Measurements from ENCODE around the gene AKT3.

The AKT3 gene

DNA sequence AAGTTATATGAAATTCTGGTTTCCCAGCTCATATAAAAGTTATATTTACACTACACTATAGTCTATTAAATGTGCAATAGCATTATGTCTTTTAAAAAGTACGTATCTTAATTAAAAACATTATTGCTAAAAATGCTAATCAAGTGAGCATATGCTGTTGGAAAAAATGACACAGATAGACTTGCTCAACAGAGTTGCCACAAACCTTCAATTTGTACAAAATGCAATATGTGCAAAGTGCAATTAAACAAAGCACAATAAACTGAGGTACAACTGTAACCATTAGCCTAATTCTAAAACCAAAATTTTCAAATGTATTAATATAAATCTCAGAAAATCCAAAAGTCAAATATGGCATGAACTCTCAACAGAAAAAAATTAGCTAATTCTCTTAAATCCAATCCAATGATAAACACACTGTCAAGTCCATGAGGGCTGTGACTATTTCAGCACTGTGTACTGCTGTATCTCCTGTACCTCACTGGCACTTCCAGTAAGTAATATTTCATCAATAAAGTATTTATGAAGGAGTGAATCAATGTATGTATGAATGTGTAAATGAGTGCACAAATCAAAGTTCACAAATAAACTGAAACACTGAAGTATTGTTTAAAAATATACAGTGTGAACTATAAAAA is 116.3 kb downstream of the AKT3 start:
- no peaks in the 10 kb centered on the region for H3K9me3 Mint-ChIP-seq
- H3K27me3 Mint-ChIP-seq (ENCODE audit: low read depth): no peaks in the 10 kb centered on the region
- no peak for TF ChIP-seq CTCF (IDR thresholded peaks at IDR 0.05; ENCODE audit: unreplicated experiment in 3 of 3)
- H3K27ac Mint-ChIP-seq: no peak overlapping the region
- H3K4me3 Mint-ChIP-seq: no peak overlapping the region
- no peaks in the 10 kb centered on the region for H3K36me3 Mint-ChIP-seq (ENCODE audit: low read depth)
- peaks cover 4% of the 10 kb centered on the region for H3K4me1 Mint-ChIP-seq

GRCh38 chr1:243732637-243733036 is 117.4 kb downstream of the AKT3 start:
- H3K27ac Mint-ChIP-seq: no peak overlapping the region
- TF ChIP-seq CTCF (IDR thresholded peaks at IDR 0.05; ENCODE audit: unreplicated experiment in 3 of 3): no peak
- no peak overlapping the region for H3K4me3 Mint-ChIP-seq
- no peaks in the 10 kb centered on the region for H3K9me3 Mint-ChIP-seq
- no peaks in the 10 kb centered on the region for H3K27me3 Mint-ChIP-seq (ENCODE audit: low read depth)
- peaks cover 8% of the 10 kb centered on the region for H3K4me1 Mint-ChIP-seq
- no peaks in the 10 kb centered on the region for H3K36me3 Mint-ChIP-seq (ENCODE audit: low read depth)

GRCh38 chr1:243731974-243732625 is 117.9 kb downstream of the AKT3 start:
- H3K4me1 Mint-ChIP-seq: peaks cover 9% of the 10 kb centered on the region
- H3K27ac Mint-ChIP-seq: no peak overlapping the region
- H3K4me3 Mint-ChIP-seq: no peak overlapping the region
- TF ChIP-seq CTCF (IDR thresholded peaks at IDR 0.05; ENCODE audit: unreplicated experiment in 3 of 3): no peak
- no peaks in the 10 kb centered on the region for H3K36me3 Mint-ChIP-seq (ENCODE audit: low read depth)
- no peaks in the 10 kb centered on the region for H3K9me3 Mint-ChIP-seq
- no peaks in the 10 kb centered on the region for H3K27me3 Mint-ChIP-seq (ENCODE audit: low read depth)

- H3K36me3 Mint-ChIP-seq (ENCODE audit: low read depth): no peaks in the 10 kb centered on the region
- H3K27me3 Mint-ChIP-seq (ENCODE audit: low read depth): no peaks in the 10 kb centered on the region
- no peak overlapping the region for H3K27ac Mint-ChIP-seq
- peaks cover 16% of the 10 kb centered on the region for H3K4me1 Mint-ChIP-seq
- H3K9me3 Mint-ChIP-seq: no peaks in the 10 kb centered on the region
- no peak for TF ChIP-seq CTCF (IDR thresholded peaks at IDR 0.05; ENCODE audit: unreplicated experiment in 3 of 3)
- no peak overlapping the region for H3K4me3 Mint-ChIP-seq
Observed at GRCh38 chr1:243731301-243731891, 118.6 kb downstream of the AKT3 start.

DNA sequence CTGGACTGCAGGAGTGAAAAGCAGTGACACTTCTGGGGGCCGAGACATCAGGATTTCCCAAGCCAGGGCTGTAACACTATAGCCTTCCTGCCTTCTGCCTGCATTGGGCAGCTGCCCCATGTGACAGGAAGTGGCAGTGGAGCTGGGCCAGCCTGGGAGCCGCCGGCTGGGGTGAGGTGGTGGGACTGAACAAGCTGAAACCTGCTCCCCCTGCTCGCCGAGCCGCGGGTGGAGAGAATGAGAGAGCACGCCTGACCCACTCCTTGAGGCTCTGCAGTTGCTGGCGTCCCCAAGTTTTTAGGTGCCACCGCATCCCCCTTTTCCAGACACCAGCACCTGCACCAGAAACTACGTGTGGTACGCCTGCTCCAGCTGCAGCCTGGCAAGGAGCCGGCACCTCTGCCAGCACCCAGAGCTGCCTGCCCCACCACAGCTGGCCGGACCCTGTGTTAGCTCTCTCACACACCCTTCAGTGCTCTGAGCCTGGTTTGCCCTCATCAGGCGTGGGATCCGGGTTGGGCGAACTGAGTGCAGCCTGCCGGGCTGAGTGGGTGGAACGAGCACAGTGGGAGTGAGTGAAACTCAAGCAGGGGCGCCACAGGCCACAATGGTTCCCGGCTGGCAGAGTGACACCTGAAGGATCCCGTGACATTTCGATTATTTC is 119.4 kb downstream of the AKT3 start:
- Mint-ChIP-seq H3K36me3 (ENCODE audit: low read depth) (no peaks in the 10 kb centered on the region), H3K4me1 (peaks cover 23% of the 10 kb centered on the region), H3K27me3 (ENCODE audit: low read depth) (no peaks in the 10 kb centered on the region), H3K4me3 (no peak overlapping the region), H3K27ac (no peak overlapping the region), H3K9me3 (no peaks in the 10 kb centered on the region)
- no peak for TF ChIP-seq CTCF (IDR thresholded peaks at IDR 0.05; ENCODE audit: unreplicated experiment in 3 of 3)

All from nephron (organoid).